Measurements from ENCODE around the gene JUNB. TPM values are rescaled to one million over a fixed set of nuclear protein-coding genes. Genes with fewer than 3 reads are reported as not detected.

Gene JUNB
- total and polyA plus RNA-seq, 2 of the 4 experiments (the other 2 are of a cell fraction), result 20.8 to 109 TPM

- TF ChIP-seq, protein P1, sequence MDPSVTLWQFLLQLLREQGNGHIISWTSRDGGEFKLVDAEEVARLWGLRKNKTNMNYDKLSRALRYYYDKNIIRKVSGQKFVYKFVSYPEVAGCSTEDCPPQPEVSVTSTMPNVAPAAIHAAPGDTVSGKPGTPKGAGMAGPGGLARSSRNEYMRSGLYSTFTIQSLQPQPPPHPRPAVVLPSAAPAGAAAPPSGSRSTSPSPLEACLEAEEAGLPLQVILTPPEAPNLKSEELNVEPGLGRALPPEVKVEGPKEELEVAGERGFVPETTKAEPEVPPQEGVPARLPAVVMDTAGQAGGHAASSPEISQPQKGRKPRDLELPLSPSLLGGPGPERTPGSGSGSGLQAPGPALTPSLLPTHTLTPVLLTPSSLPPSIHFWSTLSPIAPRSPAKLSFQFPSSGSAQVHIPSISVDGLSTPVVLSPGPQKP (IDR thresholded peaks at IDR 0.05; ENCODE audit: borderline replicate concordance, low read depth, low read length), result no peak
- TF ChIP-seq RCOR1 (IDR thresholded peaks at IDR 0.05; ENCODE audit: insufficient replicate concordance, low read length) (no peak), MAFK (IDR thresholded peaks at IDR 0.05; ENCODE audit: low read depth, low read length) (no peak), FOS (IDR thresholded peaks at IDR 0.05; ENCODE audit: low read depth, low read length) (no peak), BHLHE40 (IDR thresholded peaks at IDR 0.05; ENCODE audit: low read depth, low read length) (no peak), MXI1 (IDR thresholded peaks at IDR 0.05; ENCODE audit: borderline replicate concordance, low read depth, low read length) (no peak), NFE2L2 (IDR thresholded peaks at IDR 0.05; ENCODE audit: low read depth, low read length) (no peak), RFX5 (IDR thresholded peaks at IDR 0.05; ENCODE audit: low read depth, low read length) (no peak)
- TF ChIP-seq, protein P2, sequence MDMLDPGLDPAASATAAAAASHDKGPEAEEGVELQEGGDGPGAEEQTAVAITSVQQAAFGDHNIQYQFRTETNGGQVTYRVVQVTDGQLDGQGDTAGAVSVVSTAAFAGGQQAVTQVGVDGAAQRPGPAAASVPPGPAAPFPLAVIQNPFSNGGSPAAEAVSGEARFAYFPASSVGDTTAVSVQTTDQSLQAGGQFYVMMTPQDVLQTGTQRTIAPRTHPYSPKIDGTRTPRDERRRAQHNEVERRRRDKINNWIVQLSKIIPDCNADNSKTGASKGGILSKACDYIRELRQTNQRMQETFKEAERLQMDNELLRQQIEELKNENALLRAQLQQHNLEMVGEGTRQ (IDR thresholded peaks at IDR 0.05; ENCODE audit: low read depth, low read length), result no peak
- dilution Hi-C loops (cut with HindIII; ENCODE audit: low sequenced_read_pairs, unreplicated experiment) (no loop called here), intact Hi-C loops (cut with micrococcal nuclease) (no loop called here), in situ Hi-C loops (cut with MboI; ENCODE audit: low sequenced_read_pairs) (no loop called here)
- Histone ChIP-seq H2BK20ac (ENCODE audit: low read depth, low read length) (no peak overlapping the region), H2AFZ (replicated peaks; ENCODE audit: low read length, poor library complexity) (no peak overlapping the region), H3K27ac (ENCODE audit: insufficient read depth, low read length) (no peak overlapping the region), H3K9me1 (ENCODE audit: insufficient read depth, low read length) (no peaks in the 10 kb centered on the region), H3K4me3 (ENCODE audit: insufficient read depth, low read depth, low read length) (no peak overlapping the region), H3K9ac (ENCODE audit: low read depth, low read length) (no peak overlapping the region), H4K8ac (ENCODE audit: low read depth in 2 of 2, low read length in 2 of 2) (no peak overlapping the region), H3K4me2 (ENCODE audit: low read depth, low read length) (no peak overlapping the region), H3K79me1 (ENCODE audit: low read depth in 1 of 2, low read length in 2 of 2) (no peaks in the 10 kb centered on the region), H3K36me3 (ENCODE audit: control insufficient read depth, insufficient read depth, low read length) (no peaks in the 10 kb centered on the region), H2BK120ac (ENCODE audit: low read depth, low read length) (no peak overlapping the region), H3K27me3 (ENCODE audit: control insufficient read depth, insufficient read depth, low read length) (peaks cover 26% of the 10 kb centered on the region), H2AK5ac (ENCODE audit: low read depth, low read length) (no peak overlapping the region), H4K91ac (ENCODE audit: insufficient read depth, low read depth, low read length) (no peak overlapping the region), H3K56ac (ENCODE audit: extremely low read depth, insufficient read depth, low read length) (no peak overlapping the region), H4K20me1 (ENCODE audit: insufficient read depth, low read length) (no peaks in the 10 kb centered on the region), H3K4ac (ENCODE audit: low read depth, low read length) (no peak overlapping the region), H2BK5ac (ENCODE audit: low read depth, low read length, poor library complexity, severe bottlenecking) (no peak overlapping the region), H4K5ac (ENCODE audit: low read depth, low read length) (no peak overlapping the region), H3K18ac (ENCODE audit: low read depth, low read length) (no peak overlapping the region), H3K23ac (ENCODE audit: low read depth, low read length) (no peak overlapping the region), H2BK15ac (ENCODE audit: low read depth, low read length) (no peak overlapping the region), H3K9me3 (ENCODE audit: control insufficient read depth, insufficient read depth, low read length) (no peaks in the 10 kb centered on the region), H3K14ac (replicated peaks; ENCODE audit: low read depth, low read length) (no peak overlapping the region), H3K4me1 (ENCODE audit: control insufficient read depth, insufficient read depth, low read length) (peaks cover 3% of the 10 kb centered on the region; the same call in 1 of the 2 replicates), H2AK9ac (replicated peaks; ENCODE audit: low read depth, low read length, poor library complexity) (no peak overlapping the region)
- ChIA-PET CTCF (no interaction called here), POLR2A (ENCODE audit: unreplicated experiment) (no interaction called here)
- WGBS, 2 experiments (ENCODE audit: extremely low coverage in 2 of 2, insufficient read length in 1 of 2), result 84% methylated on average over 7 of the region's 50 CpGs; no CpG with 5 or more reads in 1 of the 2 experiments
- ATAC-seq (ENCODE audit: low read depth) (no peak), DNase-seq (no peak)
- no TSS peak for BruUV-seq (replicated peaks)
Measured at GRCh38 chr19:12754465-12755196, 36.7 kb upstream of the JUNB start.

Measured in IMR-90 (cell line).